ENCODE measurements around the gene ARHGAP5.

Gene ARHGAP5

DNA sequence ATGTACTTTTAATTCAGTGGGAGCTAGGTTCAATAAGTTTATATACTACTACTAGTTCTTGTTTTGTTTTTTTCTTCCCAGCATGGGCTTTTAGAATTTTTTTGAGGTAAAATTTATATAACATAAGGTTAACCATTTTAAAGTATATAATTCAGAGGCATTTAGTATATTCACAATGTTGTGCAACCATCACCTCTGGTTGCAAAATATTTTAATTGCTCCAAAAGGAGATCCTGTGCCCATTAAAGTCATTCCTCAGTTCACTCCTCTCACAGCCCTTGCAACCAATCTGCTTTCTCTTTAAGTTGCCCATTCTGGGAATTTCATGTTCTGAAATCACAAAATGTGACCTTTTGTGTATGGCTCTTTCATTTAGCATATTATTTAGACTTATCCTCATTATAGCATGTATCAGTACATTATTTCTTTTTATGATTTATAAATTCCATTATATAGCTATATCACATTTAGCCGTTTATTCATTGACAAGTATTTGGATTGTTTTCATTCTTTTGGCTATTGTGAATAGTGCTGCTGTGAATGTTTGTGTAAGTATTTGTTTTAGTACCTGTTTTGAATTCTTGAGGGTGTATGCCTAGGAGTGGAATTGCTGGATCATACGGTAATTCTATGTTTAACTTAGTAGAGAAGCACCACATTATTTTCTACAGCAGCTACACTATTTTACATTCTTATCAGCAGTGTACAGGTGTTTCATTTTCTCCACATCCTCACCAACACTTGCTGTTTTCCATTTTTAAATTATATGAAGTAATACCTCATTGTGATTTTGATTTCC lies 59.1 kb downstream of the ARHGAP5 start:
- H3K27ac ChIP-seq, result no peak overlapping the region
- no peak for TF ChIP-seq ZFX (IDR thresholded peaks at IDR 0.05; ENCODE audit: borderline replicate concordance)
- TF ChIP-seq, protein P1, sequence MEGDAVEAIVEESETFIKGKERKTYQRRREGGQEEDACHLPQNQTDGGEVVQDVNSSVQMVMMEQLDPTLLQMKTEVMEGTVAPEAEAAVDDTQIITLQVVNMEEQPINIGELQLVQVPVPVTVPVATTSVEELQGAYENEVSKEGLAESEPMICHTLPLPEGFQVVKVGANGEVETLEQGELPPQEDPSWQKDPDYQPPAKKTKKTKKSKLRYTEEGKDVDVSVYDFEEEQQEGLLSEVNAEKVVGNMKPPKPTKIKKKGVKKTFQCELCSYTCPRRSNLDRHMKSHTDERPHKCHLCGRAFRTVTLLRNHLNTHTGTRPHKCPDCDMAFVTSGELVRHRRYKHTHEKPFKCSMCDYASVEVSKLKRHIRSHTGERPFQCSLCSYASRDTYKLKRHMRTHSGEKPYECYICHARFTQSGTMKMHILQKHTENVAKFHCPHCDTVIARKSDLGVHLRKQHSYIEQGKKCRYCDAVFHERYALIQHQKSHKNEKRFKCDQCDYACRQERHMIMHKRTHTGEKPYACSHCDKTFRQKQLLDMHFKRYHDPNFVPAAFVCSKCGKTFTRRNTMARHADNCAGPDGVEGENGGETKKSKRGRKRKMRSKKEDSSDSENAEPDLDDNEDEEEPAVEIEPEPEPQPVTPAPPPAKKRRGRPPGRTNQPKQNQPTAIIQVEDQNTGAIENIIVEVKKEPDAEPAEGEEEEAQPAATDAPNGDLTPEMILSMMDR (IDR thresholded peaks at IDR 0.05), result no peak

DNA sequence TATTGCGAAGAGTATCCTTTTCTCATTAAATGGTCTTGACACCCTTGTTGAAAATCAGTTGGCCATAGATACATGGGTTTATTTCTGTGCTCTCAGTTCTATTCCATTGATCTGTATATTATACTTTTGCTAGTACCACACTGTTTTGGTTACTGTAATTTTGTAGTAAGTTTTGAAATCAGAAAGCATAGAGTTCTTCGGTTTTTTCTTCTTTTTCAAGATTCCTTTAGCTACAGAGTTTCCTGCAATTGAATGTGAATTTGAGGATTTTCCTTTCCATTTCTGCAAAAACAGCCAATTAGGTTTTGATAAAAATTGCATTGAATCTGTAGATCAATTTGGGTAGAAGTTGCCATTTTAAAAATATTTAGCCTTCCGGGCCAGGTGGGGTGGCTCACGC lies 60.2 kb downstream of the ARHGAP5 start:
- no peak overlapping the region for H3K27ac ChIP-seq

DNA sequence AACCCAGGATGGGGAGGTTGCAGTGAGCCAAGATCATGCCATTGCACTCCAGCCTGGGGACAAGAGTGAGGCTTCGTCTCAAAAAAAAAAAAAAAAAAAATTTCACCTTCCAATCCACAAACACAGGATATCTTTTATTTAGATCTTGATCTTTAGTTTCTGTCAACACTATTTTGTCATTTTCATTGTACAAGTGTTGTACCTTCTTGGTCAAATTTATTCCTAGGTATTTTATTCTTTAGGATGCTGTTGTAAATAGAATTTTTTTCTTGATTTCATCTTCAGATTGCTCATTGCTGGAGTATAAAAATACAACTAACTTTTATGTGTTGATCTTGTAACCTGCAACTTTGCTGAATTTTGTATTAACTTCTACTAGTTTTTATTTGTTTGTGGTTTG lies 60.8 kb downstream of the ARHGAP5 start:
- no peak for TF ChIP-seq ZFX (IDR thresholded peaks at IDR 0.05; ENCODE audit: borderline replicate concordance)
- TF ChIP-seq, protein P1 (IDR thresholded peaks at IDR 0.05), result no peak
- H3K27ac ChIP-seq, result no peak overlapping the region

More for the DNA sequence above, 60.2 kb downstream of the ARHGAP5 start:
- TF ChIP-seq, protein P1 (IDR thresholded peaks at IDR 0.05), result no peak
- no peak for TF ChIP-seq ZFX (IDR thresholded peaks at IDR 0.05; ENCODE audit: borderline replicate concordance)

DNA sequence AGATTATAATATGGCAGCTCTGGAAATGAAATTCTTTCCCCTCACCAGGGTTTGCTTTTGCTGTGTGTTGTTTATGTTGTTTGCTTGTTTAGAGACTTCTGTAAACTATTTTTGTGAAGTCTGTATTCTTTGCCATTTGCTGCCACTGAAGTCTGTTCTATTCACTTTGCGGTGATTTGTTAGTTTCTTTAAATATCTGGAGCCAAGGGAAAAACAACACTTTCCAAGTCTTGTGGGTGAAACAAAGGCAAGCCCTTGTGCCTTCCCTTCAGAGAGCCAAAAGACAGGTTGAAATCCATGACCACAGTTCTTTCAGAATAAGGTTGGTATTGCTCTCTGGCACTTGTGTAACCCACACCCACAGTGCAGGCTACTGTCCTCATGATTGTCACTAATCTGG lies 65.2 kb downstream of the ARHGAP5 start:
- TF ChIP-seq ZFX (IDR thresholded peaks at IDR 0.05; ENCODE audit: borderline replicate concordance), result no peak
- TF ChIP-seq, protein P1 (IDR thresholded peaks at IDR 0.05), result no peak
- H3K27ac ChIP-seq, result no peak overlapping the region

DNA sequence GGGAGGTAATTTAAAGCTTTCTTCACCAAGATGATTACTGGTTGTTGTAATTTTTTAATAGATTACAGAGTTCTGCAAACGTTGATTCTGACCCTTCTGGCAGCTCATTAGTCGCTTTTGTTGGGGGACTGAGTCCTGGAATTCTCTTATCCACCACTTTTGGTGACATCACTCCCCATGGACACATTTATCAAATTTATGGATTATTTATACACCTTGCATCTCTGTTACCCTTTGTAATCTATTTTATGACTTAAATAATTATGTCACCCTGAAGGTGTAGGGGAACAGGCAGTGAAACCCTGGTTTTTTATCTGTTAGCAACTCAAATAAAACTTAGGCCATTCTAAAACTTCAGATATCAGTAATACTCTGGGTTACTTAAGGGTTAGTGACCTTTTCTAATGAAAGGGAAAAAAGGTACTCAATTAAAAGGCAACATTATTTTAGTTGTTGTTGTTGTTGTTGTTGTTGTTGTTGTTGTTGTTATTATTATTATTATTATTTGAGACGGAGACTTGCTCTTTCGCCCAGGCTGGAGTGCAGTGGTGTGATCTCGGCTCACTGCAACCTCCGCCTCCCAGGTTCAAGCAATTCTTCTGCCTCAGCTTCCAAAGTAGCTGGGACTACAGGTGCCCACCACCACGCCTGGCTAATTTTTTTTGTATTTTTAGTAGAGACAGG lies 65.8 kb downstream of the ARHGAP5 start:
- no peak overlapping the region for H3K27ac ChIP-seq
- TF ChIP-seq ZFX (IDR thresholded peaks at IDR 0.05; ENCODE audit: borderline replicate concordance), result no peak

DNA sequence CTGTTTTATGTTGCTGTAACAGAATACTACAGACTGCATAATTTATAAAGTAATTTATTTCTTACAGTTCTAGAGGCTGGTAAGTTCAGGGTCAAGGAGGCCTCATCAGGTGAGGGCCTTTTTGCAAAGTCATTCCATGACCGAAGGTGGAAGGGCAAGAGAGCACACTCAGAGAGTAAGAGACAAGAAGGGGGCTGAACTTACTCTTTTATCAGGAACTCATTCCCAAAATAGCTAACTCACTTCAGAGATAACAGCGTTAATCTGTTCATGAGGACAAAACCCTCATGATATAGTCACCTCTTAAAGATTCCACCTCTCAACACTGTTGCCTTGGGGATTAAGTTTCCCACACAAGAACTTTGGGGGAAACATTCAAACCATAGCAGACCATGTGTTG lies 73.3 kb downstream of the ARHGAP5 start:
- no peak for TF ChIP-seq ZFX (IDR thresholded peaks at IDR 0.05; ENCODE audit: borderline replicate concordance)

DNA sequence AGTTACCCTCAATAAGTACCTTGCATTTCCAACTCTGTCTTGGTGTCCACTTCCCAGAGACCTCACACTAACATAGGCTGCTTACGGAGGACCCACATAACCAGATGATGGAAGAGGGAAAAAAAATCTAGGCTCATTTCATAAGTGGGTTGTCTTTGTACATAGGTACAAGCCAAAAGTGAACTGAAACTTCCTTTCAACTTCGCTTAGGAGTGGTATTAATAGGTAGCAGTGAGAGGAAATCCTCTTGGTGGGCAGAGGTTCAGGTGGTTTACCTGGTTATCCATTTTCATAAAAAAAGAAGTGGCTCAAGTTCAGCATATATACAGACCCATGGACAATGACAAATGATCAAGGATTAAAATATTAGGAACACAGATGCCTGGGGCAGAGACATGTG lies 88.9 kb downstream of the ARHGAP5 start:
- no peak overlapping the region for H3K27ac ChIP-seq
- TF ChIP-seq, protein P1 (IDR thresholded peaks at IDR 0.05), result no peak
- no peak for TF ChIP-seq ZFX (IDR thresholded peaks at IDR 0.05; ENCODE audit: borderline replicate concordance)

More for the DNA sequence above, 73.3 kb downstream of the ARHGAP5 start:
- H3K27ac ChIP-seq, result no peak overlapping the region

DNA sequence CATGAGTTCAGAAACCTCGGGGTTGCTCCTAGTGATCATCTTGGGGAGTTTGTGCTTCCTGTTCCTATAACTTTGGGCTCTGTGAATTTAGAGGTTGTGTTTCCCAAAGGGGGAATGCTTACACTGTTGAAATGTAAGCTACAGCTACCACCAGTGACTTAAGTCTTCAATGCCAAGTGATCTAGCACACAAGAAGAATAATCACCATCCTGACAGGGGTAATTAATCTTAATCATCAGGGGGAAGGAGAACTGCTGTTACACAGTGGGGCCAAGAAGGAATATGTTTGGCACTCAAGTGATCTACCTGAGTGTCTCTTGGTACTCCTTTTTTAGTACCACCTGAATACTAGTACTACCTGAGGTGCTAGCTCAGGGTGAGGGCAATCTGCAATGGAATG lies 89.8 kb downstream of the ARHGAP5 start:
- H3K27ac ChIP-seq, result no peak overlapping the region
- TF ChIP-seq ZFX (IDR thresholded peaks at IDR 0.05; ENCODE audit: borderline replicate concordance), result no peak
- TF ChIP-seq, protein P1 (IDR thresholded peaks at IDR 0.05), result no peak
